Measurements from ENCODE around the gene GABRB3. TPM values are rescaled to one million over a fixed set of nuclear protein-coding genes. Genes with fewer than 3 reads are reported as not detected.

Gene GABRB3
- total and polyA plus RNA-seq, 12 donors, result 0.23 to 4.5 (median 1.7) TPM

- WGBS, 2 donors, result 92 to 94% methylated on average over 17 of the region's 17 CpGs
- peaks cover 0 to 36% (median 0%) of the 10 kb centered on the region in 11 donors for H3K9me3 ChIP-seq
- TF ChIP-seq CTCF (IDR thresholded peaks at IDR 0.05), result no peak
- no peak overlapping the region for H3K4me3 ChIP-seq
- peaks cover 0 to 5% (median 0%) of the 10 kb centered on the region in 7 donors for H3K27me3 ChIP-seq
- intact Hi-C loops (cut with DNase I), result no loop called here
- no peaks in the 10 kb centered on the region for H3K36me3 ChIP-seq
- H3K27ac ChIP-seq, result no peak overlapping the region
- no peak for DNase-seq
- H3K4me1 ChIP-seq, result no peaks in the 10 kb centered on the region
- no peak for ATAC-seq
Measured at GRCh38 chr15:26624128-26624527, 148.7 kb downstream of the GABRB3 start.

GRCh38 chr15:26623071-26623470 lies 149.8 kb downstream of the GABRB3 start:
- Histone ChIP-seq H3K9me3 (peaks cover 0 to 25% (median 0%) of the 10 kb centered on the region in 11 donors), H3K4me1 (no peaks in the 10 kb centered on the region), H3K4me3 (no peak overlapping the region), H3K27ac (no peak overlapping the region), H3K36me3 (no peaks in the 10 kb centered on the region), H3K27me3 (peaks cover 0 to 4% (median 0%) of the 10 kb centered on the region in 7 donors)
- TF ChIP-seq CTCF (IDR thresholded peaks at IDR 0.05), result no peak
- no peak for ATAC-seq
- 80 to 85% methylated on average over 9 of the region's 9 CpGs for WGBS, 2 donors
- DNase-seq, result no peak
- intact Hi-C loops (cut with DNase I), result no loop called here

- 69 to 73% methylated on average over 5 of the region's 5 CpGs for WGBS, 2 donors
- intact Hi-C loops (cut with DNase I), result no loop called here
Measured at GRCh38 chr15:26621816-26622215, 151.1 kb downstream of the GABRB3 start.

GRCh38 chr15:26620528-26621458 lies 152.1 kb downstream of the GABRB3 start:
- WGBS, 2 donors, result 76 to 79% methylated on average over 10 of the region's 10 CpGs
- intact Hi-C loops (cut with DNase I), result no loop called here
- TF ChIP-seq CTCF (IDR thresholded peaks at IDR 0.05), result no peak
- Histone ChIP-seq H3K4me1 (no peaks in the 10 kb centered on the region), H3K4me3 (no peak overlapping the region), H3K27ac (no peak overlapping the region), H3K9me3 (peaks cover 0 to 9% (median 0%) of the 10 kb centered on the region in 11 donors), H3K36me3 (no peaks in the 10 kb centered on the region), H3K27me3 (no peaks in the 10 kb centered on the region)
- DNase-seq (no peak), ATAC-seq (no peak)

More at GRCh38 chr15:26621816-26622215, 151.1 kb downstream of the GABRB3 start:
- TF ChIP-seq CTCF (IDR thresholded peaks at IDR 0.05), result no peak
- Histone ChIP-seq H3K27ac (no peak overlapping the region), H3K36me3 (no peaks in the 10 kb centered on the region), H3K4me1 (no peaks in the 10 kb centered on the region), H3K9me3 (peaks cover 0 to 16% (median 0%) of the 10 kb centered on the region in 11 donors), H3K27me3 (no peaks in the 10 kb centered on the region), H3K4me3 (no peak overlapping the region)
- ATAC-seq (no peak), DNase-seq (no peak)

All from heart right ventricle (tissue), 16 donors.